Testis (tissue), 2 donors: ENCODE results near the gene NUMB.

Experiments
- POLR2A ChIP-seq: fragments of 450-650 bp; IDR thresholded peaks from one replicate; pipeline ENCODE4 v1.6.1; 2017; ENCODE audit warnings: antibody characterized with exemption, mild to moderate bottlenecking, moderate library complexity
- TF ChIP-seq, protein P1 (sequence below), 3 experiments: fragments of 450-650 bp in 2 of 3; fragments of 200-600 bp in 1 of 3; sonication (generic) in 1 of 3; IDR thresholded peaks; one replicate each; pipeline ENCODE4 v1.5.1; 2016 to 2019; ENCODE audit warnings: antibody characterized with exemption in 3 of 3, mild to moderate bottlenecking in 2 of 3, moderate library complexity in 1 of 3

DNA sequence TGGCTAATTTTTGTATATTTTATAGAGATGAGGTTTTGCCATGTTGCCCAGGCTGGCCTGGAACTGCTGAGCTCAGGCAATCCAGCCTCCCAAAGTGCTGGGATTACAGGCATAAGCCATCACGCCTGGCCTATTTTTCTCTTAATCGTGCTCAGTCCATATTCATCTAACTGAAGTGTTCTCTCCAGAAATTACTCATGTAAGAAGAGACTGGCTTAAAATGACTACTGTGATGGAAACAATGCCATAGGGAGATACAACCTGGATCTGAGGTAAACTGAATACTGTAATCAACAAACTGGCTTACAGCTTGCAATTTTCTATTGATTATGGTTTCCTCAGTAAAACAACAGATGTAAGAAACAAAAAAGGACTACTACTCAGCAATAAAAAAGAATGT, 21.1 kb downstream of the NUMB start:
- TF ChIP-seq, protein P1, sequence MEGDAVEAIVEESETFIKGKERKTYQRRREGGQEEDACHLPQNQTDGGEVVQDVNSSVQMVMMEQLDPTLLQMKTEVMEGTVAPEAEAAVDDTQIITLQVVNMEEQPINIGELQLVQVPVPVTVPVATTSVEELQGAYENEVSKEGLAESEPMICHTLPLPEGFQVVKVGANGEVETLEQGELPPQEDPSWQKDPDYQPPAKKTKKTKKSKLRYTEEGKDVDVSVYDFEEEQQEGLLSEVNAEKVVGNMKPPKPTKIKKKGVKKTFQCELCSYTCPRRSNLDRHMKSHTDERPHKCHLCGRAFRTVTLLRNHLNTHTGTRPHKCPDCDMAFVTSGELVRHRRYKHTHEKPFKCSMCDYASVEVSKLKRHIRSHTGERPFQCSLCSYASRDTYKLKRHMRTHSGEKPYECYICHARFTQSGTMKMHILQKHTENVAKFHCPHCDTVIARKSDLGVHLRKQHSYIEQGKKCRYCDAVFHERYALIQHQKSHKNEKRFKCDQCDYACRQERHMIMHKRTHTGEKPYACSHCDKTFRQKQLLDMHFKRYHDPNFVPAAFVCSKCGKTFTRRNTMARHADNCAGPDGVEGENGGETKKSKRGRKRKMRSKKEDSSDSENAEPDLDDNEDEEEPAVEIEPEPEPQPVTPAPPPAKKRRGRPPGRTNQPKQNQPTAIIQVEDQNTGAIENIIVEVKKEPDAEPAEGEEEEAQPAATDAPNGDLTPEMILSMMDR (IDR thresholded peaks at IDR 0.05) = no peak
- no peak for TF ChIP-seq POLR2A
